Osteoblast (primary cell): Measurements from ENCODE around the gene GSTA3. TPM values are rescaled to one million over a fixed set of nuclear protein-coding genes. Genes with fewer than 3 reads are reported as not detected.

Experiments
- DNase-seq: peaks from one replicate; pipeline ENCODE4 v3.0.0; 2011; ENCODE audit warnings: low spot score, mixed read lengths; ENCODE audit not compliant: insufficient read length; ENCODE audit errors: missing footprints
- H2AFZ ChIP-seq: 2 replicates; pipeline ENCODE4 v1.6.0; 2011; ENCODE audit warnings: mild to moderate bottlenecking, low read length
- H3K27ac ChIP-seq: 2 replicates; pipeline ENCODE4 v1.5.1; 2011; ENCODE audit warnings: mild to moderate bottlenecking, low read depth, low read length, moderate library complexity
- H3K27me3 ChIP-seq: 2 replicates; pipeline ENCODE4 v1.6.0; 2012; ENCODE audit warnings: mild to moderate bottlenecking, control low read depth, inconsistent platforms, low read length, moderate library complexity; ENCODE audit not compliant: insufficient read depth
- H3K36me3 ChIP-seq: 2 replicates; pipeline ENCODE4 v1.5.1; 2011; ENCODE audit warnings: mild to moderate bottlenecking, low read length, control low read depth, moderate library complexity; ENCODE audit not compliant: insufficient read depth
- H3K4me1 ChIP-seq: 2 replicates; pipeline ENCODE4 v1.5.1; 2011; ENCODE audit warnings: mild to moderate bottlenecking, low read length, control low read depth, moderate library complexity; ENCODE audit not compliant: insufficient read depth
- H3K4me2 ChIP-seq: 2 replicates; pipeline ENCODE4 v1.6.0; 2011; ENCODE audit warnings: mild to moderate bottlenecking, low read length; ENCODE audit not compliant: insufficient read depth
- H3K4me3 ChIP-seq: fragments of 200-600 bp; sonication (generic); 3 replicates; pipeline ENCODE4 v1.5.1; 2012; ENCODE audit warnings: mild to moderate bottlenecking, low read length, inconsistent platforms; ENCODE audit not compliant: insufficient read depth
- H3K79me2 ChIP-seq: 2 replicates; pipeline ENCODE4 v1.6.0; 2012; ENCODE audit warnings: mild to moderate bottlenecking, low read length, control low read depth, inconsistent platforms; ENCODE audit not compliant: insufficient read depth
- H3K9me3 ChIP-seq: 2 replicates; pipeline ENCODE4 v1.5.1; 2011; ENCODE audit warnings: low read depth, low read length, control low read depth
- H4K20me1 ChIP-seq: 2 replicates; pipeline ENCODE4 v1.6.0; 2012; ENCODE audit warnings: mild to moderate bottlenecking, low read length, control low read depth; ENCODE audit not compliant: insufficient read depth
- CTCF ChIP-seq: IDR thresholded peaks from 2 replicates; pipeline ENCODE4 v1.5.1; 2011; ENCODE audit warnings: mild to moderate bottlenecking, low read depth, low read length, moderate library complexity; ENCODE audit errors: extremely low read depth
- total RNA-seq: library from RNA; depleted of rRNA; stranded (reverse); fragments of >200 nt; gene quantifications from 2 replicates; pipeline ENCODE4 v1.2.3, GENCODE V29; 2012

Gene GSTA3
- not detected in 2 replicates for total RNA-seq

GRCh38 chr6:52909531-52909930, at the start of gene GSTA3:
GSTA3 (minus strand) TSS chr6:52909698; CDS start chr6:52905834, 3,864 bp downstream.
- Histone ChIP-seq H3K79me2 (no peaks in the 10 kb centered on the region), H3K27me3 (no peaks in the 10 kb centered on the region), H3K4me2 (no peak within 1 kb of the TSS), H4K20me1 (no peaks in the 10 kb centered on the region), H3K4me1 (no peaks in the 10 kb centered on the region), H3K36me3 (no peaks in the 10 kb centered on the region), H3K4me3 (no peak within 1 kb of the TSS), H2AFZ (peak within 1 kb of the TSS; percentile 37), H3K27ac (no peak within 1 kb of the TSS), H3K9me3 (no peaks in the 10 kb centered on the region)
- TF ChIP-seq CTCF, result no peak
- DNase-seq, result no peak

GRCh38 chr6:52958546-52959255, 49.2 kb upstream of the GSTA3 start:
- no peak for TF ChIP-seq CTCF

GRCh38 chr6:52955871-52956270, 46.4 kb upstream of the GSTA3 start:
- H3K79me2 ChIP-seq, result no peaks in the 10 kb centered on the region
- no peaks in the 10 kb centered on the region for H4K20me1 ChIP-seq
- H3K4me3 ChIP-seq, result no peak overlapping the region
- H3K27me3 ChIP-seq, result peaks cover 4% of the 10 kb centered on the region
- no peak for TF ChIP-seq CTCF
- no peak overlapping the region for H2AFZ ChIP-seq
- H3K4me2 ChIP-seq, result no peak overlapping the region
- H3K27ac ChIP-seq, result no peak overlapping the region
- no peaks in the 10 kb centered on the region for H3K36me3 ChIP-seq
- H3K4me1 ChIP-seq, result no peaks in the 10 kb centered on the region
- no peak for DNase-seq
- H3K9me3 ChIP-seq, result no peaks in the 10 kb centered on the region

More at GRCh38 chr6:52958546-52959255, 49.2 kb upstream of the GSTA3 start:
- Histone ChIP-seq H3K4me1 (no peaks in the 10 kb centered on the region), H3K27ac (no peak overlapping the region), H3K4me2 (no peak overlapping the region), H3K27me3 (peaks cover 4% of the 10 kb centered on the region), H3K4me3 (no peak overlapping the region), H2AFZ (no peak overlapping the region), H3K79me2 (no peaks in the 10 kb centered on the region), H4K20me1 (no peaks in the 10 kb centered on the region), H3K9me3 (no peaks in the 10 kb centered on the region), H3K36me3 (no peaks in the 10 kb centered on the region)
- no peak for DNase-seq

GRCh38 chr6:52953911-52954839, 44.7 kb upstream of the GSTA3 start:
- H3K79me2 ChIP-seq, result no peaks in the 10 kb centered on the region
- H4K20me1 ChIP-seq, result no peaks in the 10 kb centered on the region
- H2AFZ ChIP-seq, result no peak overlapping the region
- no peak for TF ChIP-seq CTCF
- DNase-seq, result no peak
- no peaks in the 10 kb centered on the region for H3K9me3 ChIP-seq
- H3K4me3 ChIP-seq, result no peak overlapping the region
- H3K4me1 ChIP-seq, result no peaks in the 10 kb centered on the region
- no peaks in the 10 kb centered on the region for H3K36me3 ChIP-seq
- H3K27ac ChIP-seq, result no peak overlapping the region
- no peak overlapping the region for H3K4me2 ChIP-seq
- H3K27me3 ChIP-seq, result peaks cover 9% of the 10 kb centered on the region
